ENCODE results near the gene HSPG2. TPM values are rescaled to one million over a fixed set of nuclear protein-coding genes. Genes with fewer than 3 reads are reported as not detected.

The HSPG2 gene
- total and polyA plus RNA-seq, 10 donors, result 14.4 to 395 (median 151) TPM

GRCh38 chr1:21901473-21901847 is 35.6 kb downstream of the HSPG2 start:
- Histone ChIP-seq H3K4me1 (peaks cover 29 to 100% (median 78%) of the 10 kb centered on the region in 6 donors), H3K27ac (peak overlapping the region in 5 of 8 donors; percentile 23 to 77 (median 60)), H3K36me3 (no peaks in the 10 kb centered on the region), H3K27me3 (replicated peaks in 1 of 7) (no peaks in the 10 kb centered on the region), H3K9me3 (no peaks in the 10 kb centered on the region), H3K4me3 (no peak overlapping the region)
- 64 to 83% (median 74%) methylated on average over 2 to 5 of the region's 5 CpGs for WGBS, 5 donors
- DNase-seq, result peak; percentile 59
- intact Hi-C loops (cut with DNase I; ENCODE audit: low total_unique reads), result no loop called here
- no peak for TF ChIP-seq CTCF (IDR thresholded peaks at IDR 0.05 in 8 of 11, conservative IDR thresholded peaks at IDR 0.05 in 3 of 11)

GRCh38 chr1:21900766-21901472 is 36.2 kb downstream of the HSPG2 start:
- H3K27me3 ChIP-seq (replicated peaks in 1 of 7), result no peaks in the 10 kb centered on the region
- WGBS, 5 donors, result 75 to 85% (median 83%) methylated on average over 13 of the region's 13 CpGs
- no peak overlapping the region for H3K4me3 ChIP-seq
- no peaks in the 10 kb centered on the region for H3K9me3 ChIP-seq
- intact Hi-C loops (cut with DNase I; ENCODE audit: low total_unique reads), result no loop called here
- peak overlapping the region in 4 of 8 donors; percentile 47 to 77 (median 66) for H3K27ac ChIP-seq
- peaks cover 0 to 3% (median 0%) of the 10 kb centered on the region in 6 donors for H3K36me3 ChIP-seq
- peaks cover 29 to 100% (median 77%) of the 10 kb centered on the region in 6 donors for H3K4me1 ChIP-seq
- TF ChIP-seq POLR2A (IDR thresholded peaks at IDR 0.05), result no peak
- no peak for TF ChIP-seq POLR2AphosphoS5 (IDR thresholded peaks at IDR 0.05)
- no peak for TF ChIP-seq CTCF (IDR thresholded peaks at IDR 0.05 in 8 of 11, conservative IDR thresholded peaks at IDR 0.05 in 3 of 11)
- no peak for DNase-seq

GRCh38 chr1:21899987-21900386 is 37.1 kb downstream of the HSPG2 start:
- intact Hi-C loops (cut with DNase I; ENCODE audit: low total_unique reads), result no loop called here
- peak; percentile 71 for DNase-seq
- Histone ChIP-seq H3K4me1 (peaks cover 29 to 95% (median 73%) of the 10 kb centered on the region in 6 donors), H3K9me3 (no peaks in the 10 kb centered on the region), H3K27ac (peak overlapping the region in 5 of 8 donors; percentile 44 to 77 (median 54)), H3K4me3 (no peak overlapping the region), H3K27me3 (replicated peaks in 1 of 7) (no peaks in the 10 kb centered on the region), H3K36me3 (peaks cover 0 to 13% (median 6%) of the 10 kb centered on the region in 6 donors)
- no peak for TF ChIP-seq CTCF (IDR thresholded peaks at IDR 0.05 in 8 of 11, conservative IDR thresholded peaks at IDR 0.05 in 3 of 11)
- peak; percentile 48 to 80 (median 65) for TF ChIP-seq POLR2AphosphoS5 (IDR thresholded peaks at IDR 0.05)
- WGBS, 5 donors, result 10 to 29% (median 18%) methylated on average over 3 to 8 of the region's 8 CpGs

- no peak for TF ChIP-seq CTCF (IDR thresholded peaks at IDR 0.05 in 8 of 11, conservative IDR thresholded peaks at IDR 0.05 in 3 of 11)
- TF ChIP-seq POLR2A (IDR thresholded peaks at IDR 0.05), result no peak
- no peak for TF ChIP-seq POLR2AphosphoS5 (IDR thresholded peaks at IDR 0.05)
- DNase-seq, result peak; percentile 54
- Histone ChIP-seq H3K4me1 (peaks cover 29 to 93% (median 71%) of the 10 kb centered on the region in 6 donors), H3K4me3 (no peak overlapping the region), H3K27me3 (replicated peaks in 1 of 7) (no peaks in the 10 kb centered on the region), H3K36me3 (peaks cover 0 to 19% (median 7%) of the 10 kb centered on the region in 6 donors), H3K9me3 (no peaks in the 10 kb centered on the region), H3K27ac (peak overlapping the region in 5 of 8 donors; percentile 47 to 77 (median 54))
- intact Hi-C loops (cut with DNase I; ENCODE audit: low total_unique reads), result no loop called here
- WGBS, 5 donors, result 60 to 81% (median 70%) methylated on average over 3 to 4 of the region's 4 CpGs
These were observed 37.8 kb downstream of the HSPG2 start for GRCh38 chr1:21899267-21899810.

Data from spleen (tissue), 11 donors.